Erythroblast (primary cell): ENCODE measurements around the gene ATRNL1.

ENCODE experiments used
- GATA1 ChIP-seq: IDR thresholded peaks from 2 replicates; pipeline ENCODE4 v1.6.1; 2011; ENCODE audit warnings: low read depth, mild to moderate bottlenecking, control low read depth, low read length, moderate library complexity
- POLR2A ChIP-seq: IDR thresholded peaks from 2 replicates; pipeline ENCODE4 v1.6.1; 2011; ENCODE audit warnings: mild to moderate bottlenecking, low read length

DNA sequence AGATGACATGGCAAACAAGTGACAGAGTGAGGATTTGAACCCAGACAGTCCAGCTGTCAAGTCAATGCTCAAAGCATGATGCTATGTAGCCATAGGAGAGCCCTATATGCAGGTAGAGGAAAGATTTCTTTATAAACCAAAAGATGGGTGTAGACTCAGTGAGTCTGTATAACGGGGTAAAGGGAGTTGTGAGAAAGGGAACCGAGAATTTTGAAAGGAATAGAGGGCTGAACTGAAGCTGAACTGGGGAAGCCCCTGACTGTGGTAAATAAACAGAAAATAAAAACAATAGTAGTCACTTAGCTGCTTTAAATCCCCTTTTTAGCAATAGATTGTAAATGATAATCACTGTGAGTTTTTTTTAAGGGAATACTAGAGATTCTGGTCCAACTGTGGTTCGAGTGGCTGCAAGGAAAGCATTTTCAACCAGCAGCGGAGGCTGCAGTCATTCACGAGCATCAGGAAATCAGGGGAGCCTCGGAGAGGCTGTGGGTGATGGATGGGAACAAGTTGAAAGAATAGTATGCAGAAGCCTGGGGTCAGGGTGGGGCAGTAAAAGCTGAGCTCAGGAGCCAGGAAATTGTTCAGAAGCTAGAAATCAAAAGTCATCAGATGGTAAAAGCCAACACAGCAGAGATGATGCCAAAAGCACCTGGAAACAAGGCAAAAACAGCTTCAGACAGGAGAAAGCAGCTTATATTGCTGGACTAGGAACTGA lies 786.4 kb downstream of the ATRNL1 start:
- TF ChIP-seq POLR2A (no peak), GATA1 (no peak)
